ENCODE data around the gene RAB40B.
"Not testable (repeated sequence)": the region's sequence is repeated elsewhere in the genome, so short reads cannot be mapped to it uniquely, and the experiment has no call there.

The RAB40B gene

GRCh38 chr17:82667668-82668000 is 30.9 kb downstream of the RAB40B start:
- DNase-seq (ENCODE audit: low read depth): no peak

- DNase-seq (ENCODE audit: low read depth): no peak
Measured at GRCh38 chr17:82666931-82667667, 31.4 kb downstream of the RAB40B start.

GRCh38 chr17:82665891-82666290 is 32.6 kb downstream of the RAB40B start:
- DNase-seq (ENCODE audit: low read depth): no peak

GRCh38 chr17:82665217-82665616 is 33.3 kb downstream of the RAB40B start:
- DNase-seq (ENCODE audit: low read depth): no peak

GRCh38 chr17:82664701-82665182 is 33.8 kb downstream of the RAB40B start:
- no peak for DNase-seq (ENCODE audit: low read depth)

- no peak for DNase-seq (ENCODE audit: low read depth)
Measured at GRCh38 chr17:82664276-82664575, 34.3 kb downstream of the RAB40B start.

GRCh38 chr17:82663381-82664275 is 34.9 kb downstream of the RAB40B start:
- no peak for DNase-seq (ENCODE audit: low read depth)

- no peak for DNase-seq (ENCODE audit: low read depth)
Measured at GRCh38 chr17:82662711-82663261, 35.7 kb downstream of the RAB40B start.

GRCh38 chr17:82661717-82662683 is 36.5 kb downstream of the RAB40B start:
- DNase-seq (ENCODE audit: low read depth): no peak

GRCh38 chr17:82659886-82660285 is 38.6 kb downstream of the RAB40B start:
- DNase-seq (ENCODE audit: low read depth): no peak

- no peak for DNase-seq (ENCODE audit: low read depth)
Measured at GRCh38 chr17:82658796-82659452, 39.6 kb downstream of the RAB40B start.

- DNase-seq (ENCODE audit: low read depth): no peak
Measured at GRCh38 chr17:82658331-82658730, 40.2 kb downstream of the RAB40B start.

GRCh38 chr17:82657926-82658325 is 40.6 kb downstream of the RAB40B start:
- no peak for DNase-seq (ENCODE audit: low read depth)

GRCh38 chr17:82656266-82656665 is 42.2 kb downstream of the RAB40B start:
- DNase-seq (ENCODE audit: low read depth): no peak

- no peak for DNase-seq (ENCODE audit: low read depth)
Measured at GRCh38 chr17:82655523-82655922, 43.0 kb downstream of the RAB40B start.

- DNase-seq (ENCODE audit: low read depth): no peak
Measured at GRCh38 chr17:82655038-82655479, 43.4 kb downstream of the RAB40B start.

GRCh38 chr17:82654611-82655010 is 43.9 kb downstream of the RAB40B start:
- not testable (repeated sequence) for DNase-seq (ENCODE audit: low read depth)

- DNase-seq (ENCODE audit: low read depth): no peak
Measured at GRCh38 chr17:82653651-82654528, 44.6 kb downstream of the RAB40B start.

- no peak for DNase-seq (ENCODE audit: low read depth)
Measured at GRCh38 chr17:82650723-82651122, 47.8 kb downstream of the RAB40B start.

Data from stimulated activated CD8-positive, alpha-beta memory T cell treated with anti-CD3 and anti-CD28 coated beads, Interleukin-12 subunit alpha, Interleukin-12 subunit beta, amount 100 ng/mL, for 1 hour (primary cell).